ENCODE results near the gene SPRY4.

- TF ChIP-seq CTCF (IDR thresholded peaks at IDR 0.05) (no peak), POLR2A (IDR thresholded peaks at IDR 0.05) (no peak)
Measured at GRCh38 chr5:142316051-142316450, 8.8 kb downstream of the SPRY4 start.
